HG03025 (cell line): ENCODE measurements around the gene CLMP.
A peak's percentile ranks its signal among the peaks of the same experiment; 100 is the strongest.
"Not testable (repeated sequence)": the region's sequence is repeated elsewhere in the genome, so short reads cannot be mapped to it uniquely, and the experiment has no call there.

Experiments used
- ATAC-seq: cut with Tn5 transposase; IDR thresholded peaks from one replicate; pipeline ENCODE4 v1.9.1; 2021; ENCODE audit warnings: mild to moderate bottlenecking, moderate library complexity; ENCODE audit not compliant: unreplicated experiment, low FRiP score

The CLMP gene

GRCh38 chr11:123062158-123062891 is 132.7 kb downstream of the CLMP start:
- ATAC-seq: peak; percentile 92

- peak; percentile 2 for ATAC-seq
These were observed 133.5 kb downstream of the CLMP start, which contains the start of gene HSPA8 for GRCh38 chr11:123061403-123062157. Gene HSPA8, minus strand, starts transcription at chr11:123062136. Its CDS starts 812 bp downstream, at chr11:123061324.

GRCh38 chr11:123060277-123061000 is 134.6 kb downstream of the CLMP start:
- no peak for ATAC-seq

GRCh38 chr11:123059041-123059920 is 135.8 kb downstream of the CLMP start:
- not testable (repeated sequence) for ATAC-seq

GRCh38 chr11:123057661-123058305 is 137.3 kb downstream of the CLMP start:
- no peak for ATAC-seq

- no peak for ATAC-seq
These were observed 138.1 kb downstream of the CLMP start for GRCh38 chr11:123056835-123057491.

GRCh38 chr11:123055191-123055901 is 139.7 kb downstream of the CLMP start:
- no peak for ATAC-seq

GRCh38 chr11:123054301-123055065 is 140.6 kb downstream of the CLMP start:
- peak; percentile 55 for ATAC-seq

- ATAC-seq: no peak
These were observed 141.9 kb downstream of the CLMP start for GRCh38 chr11:123052901-123053721.

GRCh38 chr11:123051634-123052033 is 143.4 kb downstream of the CLMP start:
- ATAC-seq: no peak

GRCh38 chr11:123051146-123051545 is 143.9 kb downstream of the CLMP start:
- ATAC-seq: no peak

GRCh38 chr11:123047947-123048293 is 147.1 kb downstream of the CLMP start:
- ATAC-seq: no peak

GRCh38 chr11:123047266-123047946 is 147.6 kb downstream of the CLMP start:
- ATAC-seq: no peak

GRCh38 chr11:123046473-123047259 is 148.4 kb downstream of the CLMP start:
- ATAC-seq: no peak

GRCh38 chr11:123045101-123045500 is 149.9 kb downstream of the CLMP start:
- ATAC-seq: no peak

GRCh38 chr11:123041185-123041584 is 153.9 kb downstream of the CLMP start:
- no peak for ATAC-seq
